Caco-2 (cell line): ENCODE measurements around the gene CD14. TPM values are rescaled to one million over a fixed set of nuclear protein-coding genes. Genes with fewer than 3 reads are reported as not detected.
"Not testable (repeated sequence)": the region's sequence is repeated elsewhere in the genome, so short reads cannot be mapped to it uniquely, and the experiment has no call there.

Experiments used
- BruUV-seq: library from RNA; stranded (reverse); fragments of 400-500 nt; replicated peaks from 2 replicates; lab custom pipeline; 2021; lab: Mats Ljungman, UMichigan
- CTCF ChIA-PET: fragments of 300-600 bp; sonication (Branson Sonifier 250); formaldehyde crosslinking; loops from one replicate; lab custom pipeline; 2022; ENCODE audit warnings: antibody characterized with exemption; lab: Charles Lee
- POLR2A ChIA-PET: fragments of 300-600 bp; sonication (Branson Sonifier 250); formaldehyde crosslinking; loops from one replicate; lab custom pipeline; 2022; ENCODE audit warnings: antibody characterized with exemption; lab: Charles Lee
- DNase-seq, 2 experiments: peaks; one replicate each; pipeline versions ENCODE4 v3.0.0 to v3.0.0-alpha.2; 2020 to 2022
- H3K27me3 ChIP-seq: replicated peaks from 2 replicates; pipeline ENCODE4 v1.6.0; 2011; ENCODE audit warnings: low read length; ENCODE audit not compliant: control insufficient read depth, insufficient read depth
- H3K36me3 ChIP-seq: 2 replicates; pipeline ENCODE4 v1.5.1; 2011; ENCODE audit warnings: low read length; ENCODE audit not compliant: control insufficient read depth, insufficient read depth
- H3K4me1 ChIP-seq: fragments of 250-450 bp; sonication (Bioruptor Pico); 2 replicates; pipeline ENCODE4 v1.5.1; 2020; ENCODE audit warnings: mild to moderate bottlenecking
- H3K4me3 ChIP-seq: 2 replicates; pipeline ENCODE4 v1.5.1; 2011; ENCODE audit warnings: low read depth, mild to moderate bottlenecking, control low read depth, low read length
- H3K9me3 ChIP-seq: fragments of 250-450 bp; sonication (Bioruptor Pico); 2 replicates; pipeline ENCODE4 v1.5.1; 2020; ENCODE audit warnings: mild to moderate bottlenecking, moderate library complexity
- H3K27ac Mint-ChIP-seq: one replicate; pipeline ENCODE4 v1.8.0; 2022; ENCODE audit warnings: mixed read lengths; ENCODE audit not compliant: unreplicated experiment
- H3K27me3 Mint-ChIP-seq: one replicate; pipeline ENCODE4 v1.8.0; 2022; ENCODE audit warnings: mixed read lengths; ENCODE audit not compliant: insufficient read depth, unreplicated experiment
- H3K36me3 Mint-ChIP-seq: one replicate; pipeline ENCODE4 v1.8.0; 2022; ENCODE audit warnings: mild to moderate bottlenecking, mixed read lengths; ENCODE audit not compliant: insufficient read depth, unreplicated experiment
- H3K4me1 Mint-ChIP-seq: one replicate; pipeline ENCODE4 v1.8.0; 2022; ENCODE audit warnings: low read depth, mixed read lengths; ENCODE audit not compliant: unreplicated experiment
- H3K4me3 Mint-ChIP-seq: one replicate; pipeline ENCODE4 v1.8.0; 2022; ENCODE audit warnings: mild to moderate bottlenecking, moderate library complexity, mixed read lengths; ENCODE audit not compliant: unreplicated experiment
- H3K9me3 Mint-ChIP-seq: one replicate; pipeline ENCODE4 v1.8.0; 2022; ENCODE audit warnings: mixed read lengths; ENCODE audit not compliant: unreplicated experiment
- CTCF ChIP-seq, 2 experiments: fragments of 200-600 bp in 1 of 2; IDR thresholded peaks; 1 replicate in 1 of 2; 2 replicates in 1 of 2; pipeline versions ENCODE4 v1.5.1 to v1.8.0; 2011 to 2022; ENCODE audit warnings: antibody characterized with exemption in 1 of 2, control low read depth in 1 of 2, inconsistent platforms in 1 of 2, low read depth in 1 of 2, low read length in 1 of 2, mild to moderate bottlenecking in 1 of 2, moderate library complexity in 1 of 2; ENCODE audit not compliant: insufficient read depth in 1 of 2, severe bottlenecking in 1 of 2, unreplicated experiment in 1 of 2
- intact Hi-C: fragments of 100-400 bp; cut with micrococcal nuclease; formaldehyde crosslinking; loops from one replicate; pipeline ENCODE4 v1.10.0; 2022; ENCODE audit not compliant: unreplicated experiment
- total RNA-seq: library from RNA; stranded (reverse); gene quantifications from 2 replicates; pipeline ENCODE4 v1.2.3, GENCODE V29; 2022

Gene CD14
- total RNA-seq, 1 experiment from 2014 or later, result 13.3 TPM

- no peak overlapping the region for H3K4me3 Mint-ChIP-seq
- Histone ChIP-seq H3K4me1 (no peaks in the 10 kb centered on the region), H3K4me3 (no peak overlapping the region), H3K27me3 (no peaks in the 10 kb centered on the region), H3K36me3 (peaks cover 5% of the 10 kb centered on the region), H3K9me3 (no peaks in the 10 kb centered on the region)
- no peaks in the 10 kb centered on the region for H3K9me3 Mint-ChIP-seq
- no peak for DNase-seq
- POLR2A ChIA-PET, result no interaction called here
- H3K27ac Mint-ChIP-seq, result no peak overlapping the region
- TF ChIP-seq CTCF (IDR thresholded peaks at IDR 0.05; ENCODE audit: insufficient read depth in 1 of 2, low read depth in 1 of 2, low read length in 1 of 2, severe bottlenecking in 1 of 2, unreplicated experiment in 1 of 2), result no peak
- no peaks in the 10 kb centered on the region for H3K27me3 Mint-ChIP-seq
- H3K4me1 Mint-ChIP-seq, result no peaks in the 10 kb centered on the region
- no TSS peak for BruUV-seq
- CTCF ChIA-PET, result interaction anchor here (1.1 kb wide), 1 partner anchor 25 kb away, joined by 4 read pairs; the partner anchor contains the start of gene IK
- intact Hi-C loops, result no loop called here
- H3K36me3 Mint-ChIP-seq, result peaks cover 62% of the 10 kb centered on the region
Observed at GRCh38 chr5:140672455-140673186, 39.6 kb upstream of the CD14 start.

- peaks cover 2% of the 10 kb centered on the region for H3K9me3 Mint-ChIP-seq
- Histone ChIP-seq H3K27me3 (no peaks in the 10 kb centered on the region), H3K9me3 (no peaks in the 10 kb centered on the region), H3K4me1 (no peaks in the 10 kb centered on the region), H3K36me3 (peaks cover 4% of the 10 kb centered on the region; the same call in 1 of the 2 replicates), H3K4me3 (no peak overlapping the region)
- intact Hi-C loops, result no loop called here
- peaks cover 72% of the 10 kb centered on the region for H3K36me3 Mint-ChIP-seq
- no peak overlapping the region for H3K4me3 Mint-ChIP-seq
- POLR2A ChIA-PET, result interaction anchor here (0.6 kb wide), 1 partner anchor 120 kb away, joined by 4 read pairs; no protein-coding TSS in a partner anchor
- H3K27me3 Mint-ChIP-seq, result no peaks in the 10 kb centered on the region
- DNase-seq, result no peak
- no peak for TF ChIP-seq CTCF (IDR thresholded peaks at IDR 0.05; ENCODE audit: insufficient read depth in 1 of 2, low read depth in 1 of 2, low read length in 1 of 2, severe bottlenecking in 1 of 2, unreplicated experiment in 1 of 2)
- H3K27ac Mint-ChIP-seq, result no peak overlapping the region
- BruUV-seq, result no TSS peak
- peaks cover 2% of the 10 kb centered on the region for H3K4me1 Mint-ChIP-seq
- CTCF ChIA-PET, result interaction anchor here (1.1 kb wide), 1 partner anchor 24 kb away, joined by 4 read pairs; the partner anchor contains the start of gene IK
Observed at GRCh38 chr5:140671472-140672125, 38.6 kb upstream of the CD14 start.

GRCh38 chr5:140671035-140671434, 38.1 kb upstream of the CD14 start:
- peaks cover 73% of the 10 kb centered on the region for H3K36me3 Mint-ChIP-seq
- H3K36me3 ChIP-seq, result not testable (repeated sequence)

More at GRCh38 chr5:140671035-140671434, 38.1 kb upstream of the CD14 start:
- H3K4me3 ChIP-seq, CTCF ChIA-PET, H3K9me3 ChIP-seq, H3K4me1 ChIP-seq, intact Hi-C loops, H3K27me3 ChIP-seq, H3K4me3 Mint-ChIP-seq, H3K27ac Mint-ChIP-seq, H3K4me1 Mint-ChIP-seq, BruUV-seq, H3K27me3 Mint-ChIP-seq, DNase-seq, H3K9me3 Mint-ChIP-seq, POLR2A ChIA-PET: not testable (repeated sequence)
